Neural cell (in vitro differentiated cells): ENCODE measurements around the gene DOK1. TPM values are rescaled to one million over a fixed set of nuclear protein-coding genes. Genes with fewer than 3 reads are reported as not detected.

Experiments used
- H2AFZ ChIP-seq: fragments of 200-600, 300-800 bp; sonication (generic), shearing (Covaris generic); 2 replicates; pipeline ENCODE4 v1.6.0; 2014; ENCODE audit warnings: low read depth, mild to moderate bottlenecking, antibody characterized with exemption, low read length, moderate library complexity
- H3F3A ChIP-seq: fragments of 200-600 bp; shearing (Covaris generic); 2 replicates; pipeline ENCODE4 v1.6.1; 2016; ENCODE audit warnings: mild to moderate bottlenecking, moderate library complexity, mixed read lengths, antibody characterized with exemption, low read length; ENCODE audit not compliant: insufficient read depth, poor library complexity, severe bottlenecking
- H3K27ac ChIP-seq: fragments of 200-600, 300-800 bp; sonication (generic), shearing (Covaris generic); 2 replicates; pipeline ENCODE4 v1.5.1; 2014; ENCODE audit warnings: mild to moderate bottlenecking, low read length, moderate library complexity
- H3K27me3 ChIP-seq: fragments of 300-800, 200-600 bp; sonication (generic), shearing (Covaris generic); 2 replicates; pipeline ENCODE4 v1.6.0; 2014; ENCODE audit warnings: mild to moderate bottlenecking, low read depth, low read length, moderate library complexity; ENCODE audit not compliant: insufficient read depth
- H3K36me3 ChIP-seq: fragments of 300-800, 200-600 bp; sonication (generic), shearing (Covaris generic); 2 replicates; pipeline ENCODE4 v1.5.1; 2014; ENCODE audit warnings: mild to moderate bottlenecking, antibody characterized with exemption, low read length, moderate library complexity; ENCODE audit not compliant: insufficient read depth
- H3K4me2 ChIP-seq: fragments of 300-800, 200-600 bp; sonication (generic), shearing (Covaris generic); 2 replicates; pipeline ENCODE4 v1.6.0; 2014; ENCODE audit warnings: mild to moderate bottlenecking, low read length
- H3K4me3 ChIP-seq: fragments of 300-800, 200-600 bp; sonication (generic), shearing (Covaris generic); 2 replicates; pipeline ENCODE4 v1.5.1; 2014; ENCODE audit warnings: mild to moderate bottlenecking, low read length, moderate library complexity
- H3K79me2 ChIP-seq: fragments of 200-600 bp; shearing (Covaris generic); replicated peaks from 2 replicates; pipeline ENCODE4 v1.6.0; 2014; ENCODE audit warnings: mild to moderate bottlenecking, low read length, moderate library complexity; ENCODE audit not compliant: insufficient read depth
- H3K9ac ChIP-seq: fragments of 300-800, 200-600 bp; sonication (generic), shearing (Covaris generic); 2 replicates; pipeline ENCODE4 v1.6.1; 2016; ENCODE audit warnings: mild to moderate bottlenecking, low read length, mixed read lengths
- H3K9me2 ChIP-seq: fragments of 200-600 bp; shearing (Covaris generic); 2 replicates; pipeline ENCODE4 v1.6.1; 2016; ENCODE audit warnings: mild to moderate bottlenecking, low read length, mixed read lengths; ENCODE audit not compliant: insufficient read depth
- H3K9me3 ChIP-seq: fragments of 200-600, 300-800 bp; sonication (generic), shearing (Covaris generic); 2 replicates; pipeline ENCODE4 v1.6.1; 2016; ENCODE audit warnings: mild to moderate bottlenecking, mixed run types, low read length, moderate library complexity, mixed read lengths
- H4K20me1 ChIP-seq: fragments of 200-600 bp; shearing (Covaris generic); 2 replicates; pipeline ENCODE4 v1.6.1; 2016; ENCODE audit warnings: mild to moderate bottlenecking, mixed run types; ENCODE audit not compliant: insufficient read depth
- CTCF ChIP-seq: fragments of 450-650 bp; IDR thresholded peaks from 2 replicates; pipeline ENCODE4 v1.5.1; 2014; ENCODE audit warnings: antibody characterized with exemption, mild to moderate bottlenecking, moderate library complexity; ENCODE audit not compliant: poor library complexity, severe bottlenecking
- EP300 ChIP-seq: fragments of 450-650 bp; conservative IDR thresholded peaks from 2 replicates; pipeline ENCODE4 v1.6.1; 2014; ENCODE audit warnings: antibody characterized with exemption, mild to moderate bottlenecking, moderate library complexity; ENCODE audit not compliant: poor library complexity, severe bottlenecking
- EZH2 ChIP-seq: fragments of 200-600, 300-800 bp; shearing (Covaris generic), sonication (generic); IDR thresholded peaks from 2 replicates; pipeline ENCODE4 v1.6.1; 2014; ENCODE audit warnings: antibody characterized with exemption, low read length, borderline replicate concordance, mild to moderate bottlenecking; ENCODE audit not compliant: insufficient read depth, poor library complexity, severe bottlenecking
- MXI1 ChIP-seq: fragments of 450-650 bp; conservative IDR thresholded peaks from 2 replicates; pipeline ENCODE4 v1.6.1; 2014; ENCODE audit warnings: antibody characterized with exemption, mild to moderate bottlenecking; ENCODE audit not compliant: poor library complexity, severe bottlenecking
- POLR2AphosphoS5 ChIP-seq: IDR thresholded peaks from 2 replicates; pipeline ENCODE4 v1.6.1; 2012
- RAD21 ChIP-seq: fragments of 450-650 bp; conservative IDR thresholded peaks from 2 replicates; pipeline ENCODE4 v1.6.1; 2014; ENCODE audit warnings: antibody characterized with exemption, mild to moderate bottlenecking, moderate library complexity
- REST ChIP-seq: IDR thresholded peaks from 2 replicates; pipeline ENCODE4 v1.6.1; 2012; ENCODE audit warnings: borderline replicate concordance
- SMC3 ChIP-seq: fragments of 450-650 bp; conservative IDR thresholded peaks from 2 replicates; pipeline ENCODE4 v1.6.1; 2014; ENCODE audit warnings: antibody characterized with exemption, mild to moderate bottlenecking, moderate library complexity; ENCODE audit not compliant: poor library complexity
- TAF1 ChIP-seq: IDR thresholded peaks from 2 replicates; pipeline ENCODE4 v1.6.1; 2012; ENCODE audit warnings: low read depth
- polyA plus RNA-seq: library from polyadenylated mRNA; depleted of rRNA; stranded (reverse); fragments of >200 nt; gene quantifications from 2 replicates; pipeline ENCODE4 v1.2.3, GENCODE V29; 2014

The DOK1 gene
- polyA plus RNA-seq, 1 donor from 2014 or later: 0.79 TPM

DNA sequence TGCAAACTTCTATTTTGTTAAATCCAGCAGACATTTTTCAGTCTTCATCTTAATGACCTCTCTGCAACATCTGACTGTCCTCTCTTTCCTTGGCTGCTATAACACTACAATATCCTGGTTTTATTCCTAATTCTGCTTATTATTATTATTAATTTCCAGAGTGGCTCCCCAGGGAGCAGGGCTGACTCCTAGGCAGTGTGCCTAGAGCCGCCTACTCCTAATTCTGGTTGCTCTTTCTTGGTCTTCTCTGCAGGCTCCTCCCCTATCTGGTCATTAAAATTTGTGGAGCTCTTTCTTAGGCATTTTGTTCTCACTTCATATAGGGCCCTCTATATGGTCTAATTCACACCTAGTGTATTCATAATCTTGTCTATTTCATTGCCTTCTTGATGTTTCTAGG, 11.5 kb upstream of the DOK1 start:
- H3K9ac ChIP-seq: no peak overlapping the region
- no peaks in the 10 kb centered on the region for H3K9me3 ChIP-seq
- H3K27me3 ChIP-seq: peaks cover 3% of the 10 kb centered on the region
- H3K27ac ChIP-seq: no peak overlapping the region
- TF ChIP-seq SMC3: no peak
- TF ChIP-seq EZH2: no peak
- no peak for TF ChIP-seq REST
- no peak for TF ChIP-seq CTCF
- TF ChIP-seq RAD21: no peak
- TF ChIP-seq MXI1: no peak
- TF ChIP-seq TAF1: no peak
- no peak for TF ChIP-seq POLR2AphosphoS5
- TF ChIP-seq EP300: no peak
- no peak overlapping the region for H3K4me3 ChIP-seq
- H3F3A ChIP-seq: no peaks in the 10 kb centered on the region
- H3K9me2 ChIP-seq: no peaks in the 10 kb centered on the region
- H3K36me3 ChIP-seq: no peaks in the 10 kb centered on the region
- no peaks in the 10 kb centered on the region for H3K79me2 ChIP-seq
- H3K4me2 ChIP-seq: no peak overlapping the region
- no peaks in the 10 kb centered on the region for H4K20me1 ChIP-seq
- no peak overlapping the region for H2AFZ ChIP-seq

GRCh38 chr2:74544634-74545033, 9.9 kb upstream of the DOK1 start:
- Histone ChIP-seq H3K9ac (no peak overlapping the region), H3F3A (no peaks in the 10 kb centered on the region), H3K27ac (no peak overlapping the region), H3K4me2 (no peak overlapping the region), H3K9me3 (no peaks in the 10 kb centered on the region), H3K36me3 (no peaks in the 10 kb centered on the region), H3K4me3 (no peak overlapping the region), H4K20me1 (no peaks in the 10 kb centered on the region), H2AFZ (no peak overlapping the region), H3K79me2 (no peaks in the 10 kb centered on the region), H3K27me3 (peaks cover 20% of the 10 kb centered on the region), H3K9me2 (no peaks in the 10 kb centered on the region)
- TF ChIP-seq MXI1: no peak

GRCh38 chr2:74546004-74546403, 8.5 kb upstream of the DOK1 start:
- no peak overlapping the region for H3K27ac ChIP-seq
- H3K9me3 ChIP-seq: no peaks in the 10 kb centered on the region
- peaks cover 30% of the 10 kb centered on the region for H3K27me3 ChIP-seq
- no peaks in the 10 kb centered on the region for H3F3A ChIP-seq
- TF ChIP-seq MXI1 (no peak), POLR2AphosphoS5 (no peak), TAF1 (no peak), EZH2 (no peak), CTCF (no peak), SMC3 (no peak), EP300 (no peak), REST (no peak), RAD21 (no peak)
- H3K4me3 ChIP-seq: no peak overlapping the region
- no peak overlapping the region for H2AFZ ChIP-seq
- H3K36me3 ChIP-seq: no peaks in the 10 kb centered on the region
- H4K20me1 ChIP-seq: no peaks in the 10 kb centered on the region
- no peaks in the 10 kb centered on the region for H3K9me2 ChIP-seq
- H3K9ac ChIP-seq: no peak overlapping the region
- H3K4me2 ChIP-seq: no peak overlapping the region
- no peaks in the 10 kb centered on the region for H3K79me2 ChIP-seq
